Fibroblast of villous mesenchyme (primary cell): Measurements from ENCODE around the gene MYO1E. TPM values are rescaled to one million over a fixed set of nuclear protein-coding genes. Genes with fewer than 3 reads are reported as not detected.

Source experiments
- DNase-seq: peaks from one replicate; pipeline ENCODE4 v3.0.0-alpha.2; 2010; ENCODE audit warnings: low read depth
- H3K4me3 ChIP-seq: 2 replicates; pipeline ENCODE4 v1.5.1; 2011; ENCODE audit warnings: low read depth, mild to moderate bottlenecking, low read length
- CTCF ChIP-seq: IDR thresholded peaks from 2 replicates; pipeline ENCODE4 v1.5.1; 2012; ENCODE audit warnings: low read depth, mild to moderate bottlenecking, low read length; ENCODE audit not compliant: insufficient read depth
- total RNA-seq: library from RNA; depleted of rRNA; stranded (reverse); fragments of >200 nt; gene quantifications from 2 replicates; pipeline ENCODE4 v1.2.3, GENCODE V29; 2012

MYO1E gene
- total RNA-seq, 1 donor: 107 TPM

DNA sequence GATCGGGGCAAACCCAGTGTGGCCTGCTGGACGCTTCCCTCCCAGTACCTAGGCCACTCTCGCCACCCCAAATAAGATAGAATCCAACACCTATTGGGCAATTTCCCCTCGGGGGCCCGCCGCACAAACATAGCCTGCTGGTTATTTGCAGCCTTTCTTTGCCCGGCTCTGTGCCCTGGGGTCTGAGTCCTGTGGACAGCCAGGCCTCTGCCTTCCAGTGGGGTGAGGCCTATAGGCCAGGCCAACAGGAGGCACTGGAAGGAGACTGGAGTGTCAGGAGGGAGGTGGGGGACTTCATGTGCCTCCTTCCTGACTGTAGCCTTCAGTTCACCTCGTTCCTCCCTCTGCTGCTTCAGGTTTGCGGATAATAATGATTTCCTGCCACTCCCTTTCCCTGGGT, 213.5 kb downstream of the MYO1E start:
- H3K4me3 ChIP-seq: no peak overlapping the region
- no peak for TF ChIP-seq CTCF

DNA sequence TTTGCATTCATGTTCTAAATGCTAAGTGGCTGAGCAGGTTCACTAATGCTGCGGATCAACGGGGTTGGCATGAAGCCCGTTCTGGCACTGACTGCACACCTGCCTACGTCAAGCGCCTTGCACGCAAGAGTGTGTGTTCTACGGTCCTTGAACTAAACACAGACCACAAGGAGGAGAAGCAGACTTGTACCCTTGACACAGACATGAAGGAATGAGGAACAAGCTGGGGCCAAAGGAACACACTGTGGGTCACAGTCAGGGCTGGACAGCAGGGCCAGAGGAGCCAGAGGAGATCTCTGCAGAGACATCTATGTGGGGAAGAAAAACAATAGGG, 214.0 kb downstream of the MYO1E start:
- H3K4me3 ChIP-seq: no peak overlapping the region
- DNase-seq: no peak
- no peak for TF ChIP-seq CTCF

More for the DNA sequence above, 213.5 kb downstream of the MYO1E start:
- no peak for DNase-seq

DNA sequence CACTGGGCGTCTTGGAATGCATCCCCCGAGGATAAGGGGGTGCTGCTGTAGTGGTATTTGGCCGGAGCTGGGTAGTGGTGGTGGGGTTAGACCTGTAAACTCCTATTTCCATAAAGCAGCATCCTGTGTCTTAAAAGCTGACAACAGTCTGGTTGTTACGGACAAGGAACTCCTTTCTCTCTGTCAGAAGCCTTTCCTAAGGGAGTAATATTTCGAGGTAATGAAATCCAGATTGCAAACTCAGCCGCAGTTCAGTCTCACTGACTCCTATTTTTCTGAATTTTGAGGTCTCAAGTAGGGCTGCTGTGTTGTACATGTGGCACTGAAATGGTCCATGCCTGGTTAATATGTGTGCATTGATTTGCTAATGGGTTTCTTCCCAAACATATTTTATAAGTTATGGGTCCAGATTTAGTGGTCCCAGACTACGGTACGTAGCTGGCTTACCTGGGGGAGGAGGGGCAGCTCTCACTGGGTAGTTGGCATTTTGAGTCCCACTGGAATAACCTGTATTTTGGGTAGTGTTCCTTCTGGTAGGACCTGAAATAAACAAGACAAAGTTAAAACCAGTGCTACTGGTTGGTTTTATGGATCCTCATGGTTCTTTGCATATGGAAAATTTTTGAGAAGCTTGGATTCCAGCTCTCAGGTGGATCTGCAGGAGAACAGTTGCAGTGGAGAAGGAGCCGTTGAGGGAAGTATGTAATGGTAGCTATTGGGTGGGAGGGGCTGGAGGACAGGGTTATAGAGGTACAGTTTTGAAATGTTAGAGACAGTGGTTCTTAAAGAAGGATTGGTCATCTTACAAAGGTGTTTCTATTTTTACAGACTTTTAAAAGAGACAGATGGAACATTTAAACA, 214.6 kb downstream of the MYO1E start:
- no peak for DNase-seq
- TF ChIP-seq CTCF: no peak
- no peak overlapping the region for H3K4me3 ChIP-seq

GRCh38 chr15:59157396-59157795, 215.3 kb downstream of the MYO1E start:
- no peak for DNase-seq
- no peak for TF ChIP-seq CTCF
- no peak overlapping the region for H3K4me3 ChIP-seq

DNA sequence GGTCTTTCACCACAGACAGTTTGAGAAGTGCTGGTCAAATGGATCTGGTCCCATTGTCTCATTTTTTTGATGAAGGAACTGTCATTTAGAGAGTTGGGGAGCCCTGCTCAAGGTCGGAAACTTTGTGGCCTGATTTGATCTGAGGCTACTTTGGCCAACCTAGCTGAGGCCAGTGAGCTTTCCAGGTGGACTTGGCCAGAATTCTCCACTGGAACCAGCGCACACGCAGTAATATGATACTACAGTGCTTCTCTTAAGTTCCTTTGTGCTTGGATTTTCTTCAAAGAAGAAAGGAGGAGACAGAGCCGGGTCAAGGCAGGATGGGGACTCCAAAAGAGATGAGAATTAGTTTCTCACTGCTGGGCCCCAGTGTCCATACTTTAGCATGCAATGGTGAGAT, 217.2 kb downstream of the MYO1E start:
- TF ChIP-seq CTCF: no peak
- no peak for DNase-seq
- H3K4me3 ChIP-seq: no peak overlapping the region

GRCh38 chr15:59154243-59154642, 218.4 kb downstream of the MYO1E start:
- TF ChIP-seq CTCF: no peak
- no peak for DNase-seq
- H3K4me3 ChIP-seq: no peak overlapping the region

DNA sequence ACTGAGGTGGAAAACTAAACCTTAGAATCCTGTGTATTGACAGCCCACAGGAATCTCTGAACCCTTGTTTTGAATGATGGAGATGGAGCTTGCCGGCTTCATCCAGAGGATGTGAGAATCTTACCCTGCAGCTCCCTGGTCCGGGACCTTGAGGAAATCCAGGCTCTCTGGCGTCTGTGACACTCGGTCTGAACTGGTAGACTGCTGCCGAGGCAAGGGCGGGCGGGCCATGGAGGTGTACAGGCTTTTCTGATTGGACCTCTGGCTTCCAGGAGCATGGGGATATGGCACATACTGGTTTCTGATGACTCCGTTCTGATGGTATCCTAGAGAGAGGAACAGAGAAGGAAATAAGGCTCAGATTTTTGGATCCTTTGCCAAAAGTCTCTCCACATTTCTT, 219.2 kb downstream of the MYO1E start:
- no peak for TF ChIP-seq CTCF
- H3K4me3 ChIP-seq: no peak overlapping the region
- no peak for DNase-seq
